Stimulated activated CD8-positive, alpha-beta memory T cell treated with anti-CD3 and anti-CD28 coated beads, Interleukin-7, amount 100 ng/mL, for 24 hours (primary cell): ENCODE data around the gene STARD7.

ENCODE experiments used
- DNase-seq: peaks from one replicate; pipeline ENCODE4 v3.0.0-alpha.2; 2020; ENCODE audit warnings: low read depth

The STARD7 gene

DNA sequence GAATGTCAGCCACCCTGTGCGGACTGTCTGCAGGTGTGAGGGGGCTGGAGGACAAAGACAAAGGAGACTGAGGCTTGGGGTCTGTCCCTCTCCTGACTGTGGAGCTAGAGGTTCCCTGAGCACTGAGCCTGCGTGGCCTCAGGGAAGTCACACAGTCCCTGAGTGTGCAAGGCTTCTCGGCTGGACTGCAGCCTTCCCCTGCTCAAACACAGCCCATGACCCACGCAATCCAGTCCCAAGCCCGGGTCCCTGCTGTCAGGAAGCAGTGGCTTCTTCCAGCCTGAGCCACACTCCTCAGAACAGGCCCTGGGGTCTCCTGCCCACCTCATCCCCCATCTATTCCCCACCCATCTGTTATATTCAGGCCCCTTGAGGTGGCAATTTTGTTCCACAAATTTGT, 73.0 kb downstream of the STARD7 start:
- DNase-seq = no peak

DNA sequence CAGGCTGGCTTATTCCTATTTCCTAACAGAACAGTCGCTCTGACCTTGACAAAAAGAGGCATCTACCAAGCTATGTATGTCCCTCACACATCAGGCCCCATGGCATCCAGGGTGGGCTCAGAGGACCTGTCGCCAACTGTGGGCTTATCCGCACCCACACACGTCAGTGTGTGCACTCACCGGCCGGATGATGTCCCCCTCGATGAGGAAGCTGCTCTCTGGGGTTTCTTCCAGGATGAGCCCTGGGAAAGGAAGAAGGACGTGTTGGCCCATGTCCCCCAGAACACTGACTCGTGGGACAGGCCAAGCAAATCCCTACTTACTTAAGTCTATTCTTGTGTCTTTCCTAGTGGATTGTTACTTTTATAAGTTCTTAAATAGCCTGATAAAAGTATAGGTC, 73.5 kb downstream of the STARD7 start:
- no peak for DNase-seq
